Activated T-helper 17 cell treated with anti-CD3 and anti-CD28 coated beads, Interleukin-2, amount 50 U/mL, for 72 hours (primary cell): ENCODE results near the gene CTTNBP2. TPM values are rescaled to one million over a fixed set of nuclear protein-coding genes. Genes with fewer than 3 reads are reported as not detected.

Experiments used
- ATAC-seq: fragments of 150-1000 bp; cut with Tn5 transposase; replicated peaks from 2 replicates; pipeline ENCODE4 v1.10.0; 2021; ENCODE audit warnings: mild to moderate bottlenecking, moderate library complexity
- H3K27ac Mint-ChIP-seq: one replicate; pipeline ENCODE4 v1.8.0; 2022; ENCODE audit warnings: mixed read lengths
- H3K27me3 Mint-ChIP-seq: one replicate; pipeline ENCODE4 v1.8.0; 2022; ENCODE audit warnings: mixed read lengths
- H3K36me3 Mint-ChIP-seq: one replicate; pipeline ENCODE4 v1.8.0; 2022; ENCODE audit warnings: low read depth, mild to moderate bottlenecking, mixed read lengths
- H3K4me1 Mint-ChIP-seq: one replicate; pipeline ENCODE4 v1.8.0; 2022; ENCODE audit warnings: mixed read lengths
- H3K4me3 Mint-ChIP-seq: one replicate; pipeline ENCODE4 v1.8.0; 2022; ENCODE audit warnings: mild to moderate bottlenecking, mixed read lengths
- H3K9me3 Mint-ChIP-seq: one replicate; pipeline ENCODE4 v1.8.0; 2022; ENCODE audit warnings: mixed read lengths
- total RNA-seq, 2 donors: library from RNA; stranded (reverse); gene quantifications; one replicate each; pipeline ENCODE4 v1.2.3, GENCODE V29; 2022

The CTTNBP2 gene
- total RNA-seq, 2 donors from 2014 or later: 0.40 TPM; not detected in 1

GRCh38 chr7:117704063-117704462, 169.2 kb downstream of the CTTNBP2 start:
- Mint-ChIP-seq H3K9me3 (no peaks in the 10 kb centered on the region), H3K27ac (no peak overlapping the region), H3K27me3 (no peaks in the 10 kb centered on the region), H3K4me1 (no peaks in the 10 kb centered on the region), H3K4me3 (no peak overlapping the region), H3K36me3 (no peaks in the 10 kb centered on the region)
- no peak for ATAC-seq

GRCh38 chr7:117698018-117698417, 175.2 kb downstream of the CTTNBP2 start:
- Mint-ChIP-seq H3K4me3 (no peak overlapping the region), H3K4me1 (no peaks in the 10 kb centered on the region), H3K27me3 (no peaks in the 10 kb centered on the region), H3K9me3 (no peaks in the 10 kb centered on the region), H3K36me3 (no peaks in the 10 kb centered on the region), H3K27ac (no peak overlapping the region)
- no peak for ATAC-seq

- Mint-ChIP-seq H3K9me3 (no peaks in the 10 kb centered on the region), H3K27ac (no peak overlapping the region), H3K27me3 (peaks cover 9% of the 10 kb centered on the region), H3K36me3 (no peaks in the 10 kb centered on the region), H3K4me1 (no peaks in the 10 kb centered on the region), H3K4me3 (no peak overlapping the region)
- no peak for ATAC-seq
Measured at GRCh38 chr7:117692338-117692737, 180.9 kb downstream of the CTTNBP2 start.

GRCh38 chr7:117690147-117690546, 183.1 kb downstream of the CTTNBP2 start:
- no peak for ATAC-seq
- H3K27me3 Mint-ChIP-seq: peaks cover 9% of the 10 kb centered on the region
- H3K27ac Mint-ChIP-seq: no peak overlapping the region
- no peaks in the 10 kb centered on the region for H3K36me3 Mint-ChIP-seq
- H3K4me3 Mint-ChIP-seq: no peak overlapping the region
- H3K4me1 Mint-ChIP-seq: no peaks in the 10 kb centered on the region
- H3K9me3 Mint-ChIP-seq: no peaks in the 10 kb centered on the region

GRCh38 chr7:117689406-117689805, 183.8 kb downstream of the CTTNBP2 start:
- Mint-ChIP-seq H3K9me3 (no peaks in the 10 kb centered on the region), H3K4me1 (no peaks in the 10 kb centered on the region), H3K36me3 (no peaks in the 10 kb centered on the region), H3K27ac (no peak overlapping the region), H3K4me3 (no peak overlapping the region), H3K27me3 (peaks cover 9% of the 10 kb centered on the region)
- ATAC-seq: no peak

- ATAC-seq: no peak
Measured at GRCh38 chr7:117688126-117688525, 185.1 kb downstream of the CTTNBP2 start.

GRCh38 chr7:117686311-117686935, 186.8 kb downstream of the CTTNBP2 start:
- Mint-ChIP-seq H3K4me3 (no peak overlapping the region), H3K27me3 (peaks cover 9% of the 10 kb centered on the region), H3K36me3 (no peaks in the 10 kb centered on the region), H3K4me1 (no peaks in the 10 kb centered on the region), H3K9me3 (no peaks in the 10 kb centered on the region), H3K27ac (no peak overlapping the region)
- no peak for ATAC-seq

More at GRCh38 chr7:117688126-117688525, 185.1 kb downstream of the CTTNBP2 start:
- no peaks in the 10 kb centered on the region for H3K36me3 Mint-ChIP-seq
- peaks cover 9% of the 10 kb centered on the region for H3K27me3 Mint-ChIP-seq
- H3K9me3 Mint-ChIP-seq: no peaks in the 10 kb centered on the region
- no peak overlapping the region for H3K27ac Mint-ChIP-seq
- no peaks in the 10 kb centered on the region for H3K4me1 Mint-ChIP-seq
- H3K4me3 Mint-ChIP-seq: no peak overlapping the region

- no peak for ATAC-seq
- no peak overlapping the region for H3K27ac Mint-ChIP-seq
- no peaks in the 10 kb centered on the region for H3K9me3 Mint-ChIP-seq
Measured at GRCh38 chr7:117685795-117686194, 187.4 kb downstream of the CTTNBP2 start.

GRCh38 chr7:117683430-117684175, 189.6 kb downstream of the CTTNBP2 start:
- no peak for ATAC-seq
- no peaks in the 10 kb centered on the region for H3K4me1 Mint-ChIP-seq
- H3K36me3 Mint-ChIP-seq: no peaks in the 10 kb centered on the region
- H3K27ac Mint-ChIP-seq: no peak overlapping the region
- H3K9me3 Mint-ChIP-seq: no peaks in the 10 kb centered on the region
- peaks cover 2% of the 10 kb centered on the region for H3K27me3 Mint-ChIP-seq
- H3K4me3 Mint-ChIP-seq: no peak overlapping the region

More at GRCh38 chr7:117685795-117686194, 187.4 kb downstream of the CTTNBP2 start:
- no peaks in the 10 kb centered on the region for H3K36me3 Mint-ChIP-seq
- H3K4me1 Mint-ChIP-seq: no peaks in the 10 kb centered on the region
- no peak overlapping the region for H3K4me3 Mint-ChIP-seq
- peaks cover 9% of the 10 kb centered on the region for H3K27me3 Mint-ChIP-seq

GRCh38 chr7:117682681-117683385, 190.4 kb downstream of the CTTNBP2 start:
- no peaks in the 10 kb centered on the region for H3K27me3 Mint-ChIP-seq
- H3K4me1 Mint-ChIP-seq: no peaks in the 10 kb centered on the region
- ATAC-seq: no peak

GRCh38 chr7:117679120-117679519, 194.1 kb downstream of the CTTNBP2 start:
- Mint-ChIP-seq H3K36me3 (no peaks in the 10 kb centered on the region), H3K4me3 (no peak overlapping the region)

More at GRCh38 chr7:117682681-117683385, 190.4 kb downstream of the CTTNBP2 start:
- no peak overlapping the region for H3K27ac Mint-ChIP-seq
- H3K36me3 Mint-ChIP-seq: no peaks in the 10 kb centered on the region
- H3K4me3 Mint-ChIP-seq: no peak overlapping the region
- H3K9me3 Mint-ChIP-seq: no peaks in the 10 kb centered on the region

GRCh38 chr7:117675497-117676435, 197.5 kb downstream of the CTTNBP2 start:
- Mint-ChIP-seq H3K9me3 (no peaks in the 10 kb centered on the region), H3K27ac (no peak overlapping the region), H3K27me3 (peaks cover 8% of the 10 kb centered on the region), H3K4me3 (no peak overlapping the region), H3K4me1 (no peaks in the 10 kb centered on the region), H3K36me3 (no peaks in the 10 kb centered on the region)
- ATAC-seq: no peak

More at GRCh38 chr7:117679120-117679519, 194.1 kb downstream of the CTTNBP2 start:
- no peaks in the 10 kb centered on the region for H3K9me3 Mint-ChIP-seq
- no peak overlapping the region for H3K27ac Mint-ChIP-seq
- H3K4me1 Mint-ChIP-seq: no peaks in the 10 kb centered on the region
- H3K27me3 Mint-ChIP-seq: peaks cover 4% of the 10 kb centered on the region
- no peak for ATAC-seq

GRCh38 chr7:117674617-117675016, 198.6 kb downstream of the CTTNBP2 start:
- peaks cover 8% of the 10 kb centered on the region for H3K27me3 Mint-ChIP-seq
- ATAC-seq: no peak

GRCh38 chr7:117673839-117674238, 199.4 kb downstream of the CTTNBP2 start:
- Mint-ChIP-seq H3K9me3 (no peaks in the 10 kb centered on the region), H3K27ac (no peak overlapping the region)

More at GRCh38 chr7:117674617-117675016, 198.6 kb downstream of the CTTNBP2 start:
- Mint-ChIP-seq H3K36me3 (no peaks in the 10 kb centered on the region), H3K9me3 (no peaks in the 10 kb centered on the region), H3K27ac (no peak overlapping the region), H3K4me3 (no peak overlapping the region), H3K4me1 (no peaks in the 10 kb centered on the region)

More at GRCh38 chr7:117673839-117674238, 199.4 kb downstream of the CTTNBP2 start:
- no peak overlapping the region for H3K4me3 Mint-ChIP-seq
- ATAC-seq: no peak
- no peaks in the 10 kb centered on the region for H3K4me1 Mint-ChIP-seq
- no peaks in the 10 kb centered on the region for H3K36me3 Mint-ChIP-seq
- peaks cover 8% of the 10 kb centered on the region for H3K27me3 Mint-ChIP-seq
